Activated T-cell treated with anti-CD3 and anti-CD28 coated beads for 4 hours (primary cell): Measurements from ENCODE around the gene SNCAIP.

ENCODE experiments used
- DNase-seq: peaks from one replicate; pipeline ENCODE4 v3.0.0-alpha.2; 2020

The SNCAIP gene

GRCh38 chr5:122311961-122312590 lies at the start of gene SNCAIP:
TSS of gene SNCAIP (plus strand) at chr5:122312237. CDS start at chr5:122391135, 78,898 bp downstream.
- no peak for DNase-seq

GRCh38 chr5:122263352-122264030 lies 48.5 kb upstream of the SNCAIP start:
- DNase-seq, result no peak

GRCh38 chr5:122264610-122265009 lies 47.4 kb upstream of the SNCAIP start:
- no peak for DNase-seq

GRCh38 chr5:122267185-122267584 lies 44.9 kb upstream of the SNCAIP start:
- no peak for DNase-seq

- no peak for DNase-seq
These were observed 38.3 kb upstream of the SNCAIP start for GRCh38 chr5:122273696-122274095.

- DNase-seq, result no peak
These were observed 28.4 kb upstream of the SNCAIP start for GRCh38 chr5:122283592-122283991.

- DNase-seq, result no peak
These were observed 25.5 kb upstream of the SNCAIP start for GRCh38 chr5:122286541-122286940.

GRCh38 chr5:122287101-122287500 lies 24.9 kb upstream of the SNCAIP start:
- DNase-seq, result no peak

- DNase-seq, result no peak
These were observed 20.8 kb upstream of the SNCAIP start for GRCh38 chr5:122291000-122291901.

- DNase-seq, result no peak
These were observed 19.7 kb upstream of the SNCAIP start for GRCh38 chr5:122292332-122292731.

- DNase-seq, result no peak
These were observed 16.9 kb upstream of the SNCAIP start for GRCh38 chr5:122295138-122295537.

- no peak for DNase-seq
These were observed 15.2 kb upstream of the SNCAIP start for GRCh38 chr5:122296871-122297270.

- DNase-seq, result no peak
These were observed 14.3 kb upstream of the SNCAIP start for GRCh38 chr5:122297587-122298298.

GRCh38 chr5:122300374-122300773 lies 11.7 kb upstream of the SNCAIP start:
- DNase-seq, result no peak

GRCh38 chr5:122301016-122301415 lies 11.0 kb upstream of the SNCAIP start:
- DNase-seq, result no peak

- no peak for DNase-seq
These were observed 7.4 kb upstream of the SNCAIP start for GRCh38 chr5:122304471-122305215.

- DNase-seq, result no peak
These were observed 5.6 kb upstream of the SNCAIP start for GRCh38 chr5:122306461-122306860.

GRCh38 chr5:122310889-122311288 lies 1.1 kb upstream of the SNCAIP start:
- no peak for DNase-seq

- DNase-seq, result no peak
These were observed 508 bp upstream of the SNCAIP start for GRCh38 chr5:122311497-122311960.

- DNase-seq, result no peak
These were observed 762 bp downstream of the SNCAIP start for GRCh38 chr5:122312591-122313406.

GRCh38 chr5:122314036-122314435 lies 2.0 kb downstream of the SNCAIP start:
- no peak for DNase-seq
